ENCODE measurements around the gene MLPH. TPM values are rescaled to one million over a fixed set of nuclear protein-coding genes. Genes with fewer than 3 reads are reported as not detected.

MLPH gene
- total and polyA plus RNA-seq, 4 donors, result 71.0 to 295 (median 192) TPM

GRCh38 chr2:237538901-237539300 is 51.9 kb downstream of the MLPH start:
- Histone ChIP-seq H3K9me3 (ENCODE audit: control insufficient read depth in 4 of 4, insufficient read depth in 3 of 4, low read length in 3 of 4) (peaks cover 0 to 1% (median 0%) of the 10 kb centered on the region in 4 donors), H3K4me3 (no peak overlapping the region), H3K36me3 (ENCODE audit: control insufficient read depth in 4 of 4, insufficient read depth in 4 of 4, low read length in 4 of 4) (peaks cover 0 to 8% (median 0%) of the 10 kb centered on the region in 4 donors), H3K4me1 (ENCODE audit: control insufficient read depth in 5 of 5, insufficient read depth in 5 of 5, low read length in 5 of 5) (peaks cover 0 to 2% (median 0%) of the 10 kb centered on the region in 5 donors), H3K9ac (ENCODE audit: insufficient read depth in 1 of 2, low read length in 2 of 2) (no peak overlapping the region), H3K27ac (ENCODE audit: low read depth in 1 of 2, low read length in 1 of 2) (no peak overlapping the region), H3K27me3 (ENCODE audit: control insufficient read depth in 3 of 3, insufficient read depth in 3 of 3, low read length in 2 of 3) (peaks cover 0 to 3% (median 0%) of the 10 kb centered on the region in 3 donors)
- DNase-seq, result no peak
- 94 to 96% methylated on average over 18 of the region's 18 CpGs for WGBS, 2 donors
- TF ChIP-seq, protein P1, sequence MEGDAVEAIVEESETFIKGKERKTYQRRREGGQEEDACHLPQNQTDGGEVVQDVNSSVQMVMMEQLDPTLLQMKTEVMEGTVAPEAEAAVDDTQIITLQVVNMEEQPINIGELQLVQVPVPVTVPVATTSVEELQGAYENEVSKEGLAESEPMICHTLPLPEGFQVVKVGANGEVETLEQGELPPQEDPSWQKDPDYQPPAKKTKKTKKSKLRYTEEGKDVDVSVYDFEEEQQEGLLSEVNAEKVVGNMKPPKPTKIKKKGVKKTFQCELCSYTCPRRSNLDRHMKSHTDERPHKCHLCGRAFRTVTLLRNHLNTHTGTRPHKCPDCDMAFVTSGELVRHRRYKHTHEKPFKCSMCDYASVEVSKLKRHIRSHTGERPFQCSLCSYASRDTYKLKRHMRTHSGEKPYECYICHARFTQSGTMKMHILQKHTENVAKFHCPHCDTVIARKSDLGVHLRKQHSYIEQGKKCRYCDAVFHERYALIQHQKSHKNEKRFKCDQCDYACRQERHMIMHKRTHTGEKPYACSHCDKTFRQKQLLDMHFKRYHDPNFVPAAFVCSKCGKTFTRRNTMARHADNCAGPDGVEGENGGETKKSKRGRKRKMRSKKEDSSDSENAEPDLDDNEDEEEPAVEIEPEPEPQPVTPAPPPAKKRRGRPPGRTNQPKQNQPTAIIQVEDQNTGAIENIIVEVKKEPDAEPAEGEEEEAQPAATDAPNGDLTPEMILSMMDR (IDR thresholded peaks at IDR 0.05; ENCODE audit: control extremely low read depth, extremely low read depth), result no peak
- no peak for ATAC-seq (ENCODE audit: insufficient read depth, low FRiP score)

DNA sequence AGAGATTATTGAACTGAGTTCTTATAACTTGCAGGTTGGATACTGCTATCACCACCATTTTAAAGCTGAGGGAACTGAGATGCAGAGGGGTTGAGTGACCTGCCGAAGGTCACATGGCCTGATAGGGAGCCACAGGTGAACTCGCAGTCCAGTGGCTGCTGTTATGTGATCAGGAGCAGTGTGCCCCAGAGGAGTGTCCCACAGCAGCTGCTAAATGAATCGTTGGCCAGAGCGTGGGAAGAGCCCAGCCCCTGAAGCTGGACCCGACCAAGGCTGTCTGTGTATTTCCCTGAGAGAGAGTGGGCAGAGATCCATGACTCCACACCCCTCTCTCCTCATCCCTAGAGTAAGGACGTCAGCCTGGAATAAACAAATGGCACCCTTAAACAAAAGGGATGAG is 52.6 kb downstream of the MLPH start:
- Histone ChIP-seq H3K9ac (ENCODE audit: insufficient read depth in 1 of 2, low read length in 2 of 2) (no peak overlapping the region), H3K9me3 (ENCODE audit: control insufficient read depth in 4 of 4, insufficient read depth in 3 of 4, low read length in 3 of 4) (no peaks in the 10 kb centered on the region), H3K27ac (ENCODE audit: low read depth in 1 of 2, low read length in 1 of 2) (peak overlapping the region in 1 of 2 donors; percentile 20), H3K4me3 (no peak overlapping the region), H3K27me3 (ENCODE audit: control insufficient read depth in 3 of 3, insufficient read depth in 3 of 3, low read length in 2 of 3) (peaks cover 0 to 3% (median 0%) of the 10 kb centered on the region in 3 donors), H3K4me1 (ENCODE audit: control insufficient read depth in 5 of 5, insufficient read depth in 5 of 5, low read length in 5 of 5) (no peaks in the 10 kb centered on the region), H3K36me3 (ENCODE audit: control insufficient read depth in 4 of 4, insufficient read depth in 4 of 4, low read length in 4 of 4) (peaks cover 0 to 8% (median 0%) of the 10 kb centered on the region in 4 donors)
- DNase-seq (no peak), ATAC-seq (ENCODE audit: insufficient read depth, low FRiP score) (no peak)
- 73 to 87% methylated on average over 6 of the region's 6 CpGs for WGBS, 2 donors
- TF ChIP-seq, protein P1 (IDR thresholded peaks at IDR 0.05; ENCODE audit: control extremely low read depth, extremely low read depth), result no peak

GRCh38 chr2:237540223-237540775 is 53.2 kb downstream of the MLPH start:
- 86 to 95% methylated on average over 13 of the region's 13 CpGs for WGBS, 2 donors

More at GRCh38 chr2:237540223-237540775, 53.2 kb downstream of the MLPH start:
- Histone ChIP-seq H3K9ac (ENCODE audit: insufficient read depth in 1 of 2, low read length in 2 of 2) (no peak overlapping the region), H3K27ac (ENCODE audit: low read depth in 1 of 2, low read length in 1 of 2) (no peak overlapping the region), H3K4me1 (ENCODE audit: control insufficient read depth in 5 of 5, insufficient read depth in 5 of 5, low read length in 5 of 5) (no peaks in the 10 kb centered on the region), H3K4me3 (no peak overlapping the region), H3K27me3 (ENCODE audit: control insufficient read depth in 3 of 3, insufficient read depth in 3 of 3, low read length in 2 of 3) (peaks cover 0 to 3% (median 0%) of the 10 kb centered on the region in 3 donors), H3K36me3 (ENCODE audit: control insufficient read depth in 4 of 4, insufficient read depth in 4 of 4, low read length in 4 of 4) (peaks cover 0 to 8% (median 0%) of the 10 kb centered on the region in 4 donors), H3K9me3 (ENCODE audit: control insufficient read depth in 4 of 4, insufficient read depth in 3 of 4, low read length in 3 of 4) (no peaks in the 10 kb centered on the region)
- TF ChIP-seq, protein P1 (IDR thresholded peaks at IDR 0.05; ENCODE audit: control extremely low read depth, extremely low read depth), result no peak
- DNase-seq (no peak), ATAC-seq (ENCODE audit: insufficient read depth, low FRiP score) (no peak)

All from lung (tissue), 12 donors.